Activated CD8-positive, alpha-beta memory T cell treated with anti-CD3 and anti-CD28 coated beads for 36 hours (primary cell): ENCODE measurements around the gene WDR27. TPM values are rescaled to one million over a fixed set of nuclear protein-coding genes. Genes with fewer than 3 reads are reported as not detected.
"Not testable (repeated sequence)": the region's sequence is repeated elsewhere in the genome, so short reads cannot be mapped to it uniquely, and the experiment has no call there.

Experiments
- CTCF ChIA-PET: fragments of 350-600 bp; sonication (Branson Sonifier 250); formaldehyde crosslinking; loops from one replicate; lab custom pipeline; 2021; ENCODE audit warnings: antibody characterized with exemption; lab: Charles Lee
- POLR2A ChIA-PET: fragments of 350-600 bp; sonication (Branson Sonifier 250); formaldehyde crosslinking; loops from one replicate; lab custom pipeline; 2021; ENCODE audit warnings: antibody characterized with exemption; lab: Charles Lee
- total RNA-seq, 2 experiments: library from RNA; stranded (reverse); gene quantifications; one replicate each; pipeline ENCODE4 v1.2.3, GENCODE V29; 2021

The WDR27 gene
- total RNA-seq, 2 experiments from 2014 or later = 32.0 TPM

GRCh38 chr6:169518451-169518850, 183.4 kb downstream of the WDR27 start:
- CTCF ChIA-PET = no interaction called here
- POLR2A ChIA-PET = no interaction called here

DNA sequence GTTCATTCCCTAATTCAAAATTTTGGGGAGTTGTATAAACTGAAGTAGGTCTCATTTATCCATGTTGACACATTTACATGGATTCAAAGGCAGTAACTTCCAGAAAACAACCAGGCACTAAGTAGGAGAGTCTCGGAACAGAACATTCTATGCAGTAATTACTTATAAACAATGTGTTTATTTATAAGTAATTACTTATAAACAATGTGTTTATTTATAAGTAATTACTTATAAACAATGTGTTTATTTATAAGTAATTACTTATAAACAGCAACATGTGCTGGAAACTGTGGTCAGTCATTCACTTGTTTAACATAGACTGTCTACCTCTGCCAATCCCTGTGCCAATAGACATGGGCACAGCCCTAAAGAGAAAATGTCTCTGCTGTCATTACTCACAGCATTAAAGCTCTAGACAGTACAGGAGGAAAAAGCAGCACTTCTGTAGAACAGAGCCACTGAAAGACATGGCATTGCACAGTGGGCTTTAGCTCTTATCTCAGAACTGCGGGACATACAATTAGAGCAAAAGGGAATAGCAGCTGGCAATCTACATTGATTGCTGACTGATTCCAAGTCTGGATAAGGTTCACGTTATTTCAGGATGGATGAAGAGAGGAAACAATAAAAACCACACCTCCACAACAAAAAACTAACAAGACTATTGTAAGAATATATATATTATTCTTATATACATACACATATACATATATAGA, 188.2 kb downstream of the WDR27 start:
- POLR2A ChIA-PET = no interaction called here
- CTCF ChIA-PET = no interaction called here

DNA sequence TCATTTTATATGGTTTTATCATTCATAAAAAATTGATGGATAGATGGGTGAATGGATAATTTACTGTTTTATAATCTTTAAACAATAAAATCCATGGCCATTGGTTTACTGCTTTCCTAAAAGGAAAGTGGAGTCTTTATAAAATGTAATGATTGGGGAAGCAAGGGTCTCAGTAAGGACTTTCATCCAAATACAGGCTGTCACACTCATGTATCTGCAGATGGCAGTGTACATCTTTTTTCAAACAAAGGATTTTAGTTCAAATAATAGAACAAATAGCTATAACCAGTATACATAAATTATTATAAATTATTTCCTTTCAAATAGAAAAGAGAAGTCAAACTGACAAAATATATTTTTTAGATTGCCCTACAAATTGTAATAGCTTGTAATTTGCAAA, 190.0 kb downstream of the WDR27 start:
- POLR2A ChIA-PET, CTCF ChIA-PET: not testable (repeated sequence)

DNA sequence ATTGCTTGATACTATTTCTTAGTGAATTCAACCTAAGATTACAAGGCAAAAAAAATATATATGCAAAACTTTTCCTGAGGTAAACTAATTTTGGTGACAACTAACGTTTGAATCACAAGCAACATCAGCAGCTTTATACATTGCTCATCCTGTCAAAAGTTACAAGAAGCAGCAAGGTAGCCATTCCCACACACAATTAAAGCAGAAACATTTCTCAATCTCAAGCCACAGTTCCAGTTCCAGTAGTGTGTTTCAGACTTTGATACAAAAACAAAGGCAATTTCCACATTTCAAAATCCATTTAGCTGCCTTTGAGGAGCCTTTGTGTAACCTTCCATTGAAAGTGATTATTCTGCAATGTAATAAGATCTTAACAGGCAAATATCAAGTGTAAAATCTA, 191.0 kb downstream of the WDR27 start:
- ChIA-PET POLR2A (no interaction called here), CTCF (no interaction called here)

DNA sequence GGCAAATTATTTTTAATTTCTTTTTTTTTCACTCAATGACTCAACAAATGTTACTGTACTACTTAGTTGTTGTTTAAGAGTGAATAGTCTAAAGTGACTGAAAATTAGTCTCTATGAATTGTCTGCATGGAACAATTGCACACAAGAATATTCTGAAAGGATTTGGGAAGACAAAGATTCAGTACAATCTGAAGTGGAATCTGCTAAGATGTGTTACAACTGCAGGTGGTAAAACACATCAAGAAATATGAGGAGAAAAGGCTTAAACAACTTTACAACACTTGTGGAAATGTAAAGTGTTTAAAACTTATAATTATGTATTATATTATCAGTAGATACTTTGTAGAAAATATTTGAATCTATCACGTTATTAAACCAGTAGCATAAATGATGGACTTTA, 193.4 kb downstream of the WDR27 start:
- CTCF ChIA-PET = no interaction called here
- POLR2A ChIA-PET = no interaction called here

DNA sequence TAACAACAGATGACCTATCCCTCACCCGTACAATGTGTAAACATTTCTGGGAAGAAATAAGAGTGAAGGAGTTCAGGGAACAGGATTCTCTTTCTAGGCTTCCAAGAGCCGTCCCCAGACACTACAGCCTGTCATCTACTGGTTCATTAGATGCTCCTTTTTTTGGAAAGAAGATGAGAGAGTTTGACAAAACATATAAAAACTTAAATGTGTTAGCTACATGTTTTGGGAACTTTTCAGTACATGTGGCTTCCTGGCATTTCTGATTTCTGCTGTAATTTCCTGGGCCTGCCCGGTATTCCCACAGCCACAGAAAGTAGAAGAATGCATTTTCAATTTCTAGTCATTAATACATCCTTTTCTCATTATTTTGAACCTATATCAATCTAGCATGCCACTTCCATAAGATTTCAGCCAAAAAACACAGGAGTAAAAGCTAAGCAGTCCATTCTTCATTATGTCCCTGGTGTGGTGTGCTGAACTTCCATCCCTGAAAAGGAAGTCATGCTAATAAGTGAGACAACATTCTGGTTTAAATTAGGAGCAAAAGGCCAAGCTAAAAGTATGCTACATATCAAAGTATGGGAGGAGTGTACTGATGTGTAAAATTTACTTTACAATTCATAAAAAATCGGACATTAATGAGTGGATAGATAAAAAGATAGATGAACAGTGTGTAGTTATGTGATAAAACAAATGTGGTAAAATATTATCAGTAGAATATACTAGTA, 198.2 kb downstream of the WDR27 start:
- POLR2A ChIA-PET = no interaction called here
- CTCF ChIA-PET = no interaction called here

DNA sequence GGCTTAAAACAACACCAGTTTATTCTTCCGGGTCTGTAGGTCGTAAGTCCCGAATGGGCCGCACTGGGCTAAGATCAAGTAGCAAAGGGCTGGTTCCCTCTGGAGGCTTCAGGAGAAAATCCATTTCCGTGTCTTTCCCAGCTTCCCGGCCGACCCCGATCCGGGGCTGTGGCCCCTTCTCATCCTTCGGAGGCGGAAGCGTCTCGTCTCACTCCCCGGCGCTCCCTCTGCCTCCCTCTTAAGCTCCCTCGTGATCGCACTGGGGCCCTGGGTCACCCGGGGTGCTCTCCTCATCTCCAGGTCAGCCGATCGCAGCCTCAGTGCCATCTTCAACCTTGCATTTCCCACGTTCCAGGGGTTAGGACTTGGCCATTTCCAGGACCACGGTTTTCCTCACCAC, 199.4 kb downstream of the WDR27 start:
- ChIA-PET CTCF (no interaction called here), POLR2A (no interaction called here)

- POLR2A ChIA-PET = no interaction called here
- CTCF ChIA-PET = no interaction called here
These were observed 200.0 kb downstream of the WDR27 start for GRCh38 chr6:169501777-169502313.

DNA sequence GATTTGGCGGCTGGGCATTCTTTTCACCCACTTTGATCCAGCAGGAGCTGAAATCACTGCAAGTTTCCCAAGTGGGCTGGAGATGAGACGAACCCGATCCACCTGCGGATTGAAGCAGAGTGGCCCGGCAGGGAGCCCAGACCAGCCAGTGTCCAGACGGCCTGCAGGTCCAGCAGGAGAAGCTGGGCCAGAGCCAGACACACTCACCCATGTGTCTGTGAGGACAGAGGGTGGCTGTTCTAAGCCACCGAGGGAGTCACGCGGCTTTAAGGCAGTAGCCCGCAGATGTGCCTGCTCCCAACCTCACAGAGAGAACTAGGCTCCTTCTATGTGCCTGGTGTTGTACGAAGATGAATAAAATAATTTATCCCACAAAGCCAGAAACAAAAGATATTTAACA, 200.7 kb downstream of the WDR27 start:
- ChIA-PET POLR2A (no interaction called here), CTCF (no interaction called here)

GRCh38 chr6:169500688-169501087, 201.1 kb downstream of the WDR27 start:
- CTCF ChIA-PET = no interaction called here
- POLR2A ChIA-PET = no interaction called here

DNA sequence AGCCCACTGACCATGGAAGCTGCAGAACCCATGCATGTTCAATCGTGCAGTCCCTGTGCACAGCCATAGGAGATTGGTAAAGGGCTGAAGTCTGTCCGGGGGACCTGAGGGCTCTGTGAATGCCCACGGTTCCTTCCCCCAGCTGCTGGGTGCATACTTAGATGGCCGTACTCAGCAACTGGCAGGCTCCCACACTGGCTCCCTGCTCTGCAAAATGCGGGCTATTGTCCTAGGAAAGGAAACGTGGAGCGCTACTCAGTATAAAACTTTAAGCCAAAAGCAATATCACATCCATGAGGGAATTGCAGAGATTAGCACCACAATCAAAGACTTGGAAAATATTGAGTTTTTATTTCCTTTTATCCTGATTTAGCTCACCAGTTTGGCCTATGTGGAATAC, 202.0 kb downstream of the WDR27 start:
- CTCF ChIA-PET = no interaction called here
- POLR2A ChIA-PET = no interaction called here

DNA sequence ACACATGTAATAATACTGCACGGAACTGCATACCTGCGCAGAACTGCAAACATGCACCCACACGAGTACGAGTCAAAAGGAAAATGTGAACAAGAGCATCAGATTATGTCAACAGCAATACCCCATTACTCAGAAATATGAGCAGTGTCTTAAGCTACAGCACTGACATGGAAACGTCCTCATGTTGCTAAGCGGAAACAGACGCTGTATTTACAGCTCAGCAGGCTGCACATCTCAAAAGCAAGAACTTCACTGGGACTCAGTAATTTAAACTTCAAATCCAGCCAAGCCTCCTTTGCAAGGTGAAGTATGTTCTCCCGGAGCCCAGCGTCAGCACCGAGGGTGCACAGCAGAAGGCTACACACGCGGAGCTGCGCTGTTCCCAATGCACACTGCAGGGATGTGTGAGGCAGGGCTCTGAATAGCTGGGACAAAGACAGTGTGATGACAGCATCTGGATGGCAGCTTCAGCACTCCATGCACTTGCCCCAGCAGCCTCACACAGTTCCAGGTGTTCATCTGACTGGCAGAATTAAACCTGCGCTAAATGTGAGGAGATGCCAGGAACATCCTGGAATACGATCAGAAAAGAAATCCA, 202.8 kb downstream of the WDR27 start:
- ChIA-PET CTCF (no interaction called here), POLR2A (no interaction called here)

- POLR2A ChIA-PET = no interaction called here
- CTCF ChIA-PET = no interaction called here
These were observed 206.2 kb downstream of the WDR27 start for GRCh38 chr6:169495601-169496000.

- POLR2A ChIA-PET = no interaction called here
- CTCF ChIA-PET = no interaction called here
These were observed 207.8 kb downstream of the WDR27 start for GRCh38 chr6:169494038-169494437.

DNA sequence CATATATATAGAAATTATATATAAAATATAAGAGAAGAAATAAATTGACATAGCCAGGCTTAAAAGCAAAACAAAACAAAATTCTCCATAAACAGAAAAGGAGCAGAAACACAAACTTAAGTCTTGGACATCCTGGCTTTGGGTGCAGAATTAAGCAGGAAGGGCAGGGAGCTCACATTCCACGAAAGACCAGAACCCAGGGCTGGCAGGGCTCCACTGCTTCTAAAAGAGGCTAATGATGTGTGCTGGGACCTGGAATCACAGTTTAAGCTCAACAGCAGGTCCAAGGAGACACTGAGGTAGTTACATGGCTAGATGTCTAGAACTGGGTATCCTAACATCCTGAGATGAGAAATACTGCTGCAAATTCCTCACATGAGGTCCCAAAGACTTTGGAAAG, 210.3 kb downstream of the WDR27 start:
- ChIA-PET CTCF (no interaction called here), POLR2A (no interaction called here)

GRCh38 chr6:169490830-169491229, 211.0 kb downstream of the WDR27 start:
- POLR2A ChIA-PET = no interaction called here
- CTCF ChIA-PET = no interaction called here

GRCh38 chr6:169490246-169490641, 211.6 kb downstream of the WDR27 start:
- POLR2A ChIA-PET = no interaction called here
- CTCF ChIA-PET = no interaction called here

- CTCF ChIA-PET = no interaction called here
- POLR2A ChIA-PET = no interaction called here
These were observed 212.1 kb downstream of the WDR27 start for GRCh38 chr6:169489563-169490245.

GRCh38 chr6:169487579-169488436, 214.0 kb downstream of the WDR27 start:
- ChIA-PET POLR2A (no interaction called here), CTCF (no interaction called here)
